Right renal cortex interstitium (tissue), 3 donors: Measurements from ENCODE around the gene NAT9. TPM values are rescaled to one million over a fixed set of nuclear protein-coding genes. Genes with fewer than 3 reads are reported as not detected.
A peak's percentile ranks its signal among the peaks of the same experiment; 100 is the strongest.

Source experiments
- DNase-seq, 3 donors: peaks; one replicate each; pipeline ENCODE4 v3.0.0-alpha.2; 2013; ENCODE audit warnings: low read depth in 3 of 3, low spot score in 2 of 3
- polyA plus RNA-seq, 3 donors: library from polyadenylated mRNA; unstranded; fragments of 120-200 nt; gene quantifications; one replicate each; pipeline ENCODE4 v1.2.1, GENCODE V29; 2013; ENCODE audit not compliant: insufficient read length in 3 of 3

The NAT9 gene, protein sequence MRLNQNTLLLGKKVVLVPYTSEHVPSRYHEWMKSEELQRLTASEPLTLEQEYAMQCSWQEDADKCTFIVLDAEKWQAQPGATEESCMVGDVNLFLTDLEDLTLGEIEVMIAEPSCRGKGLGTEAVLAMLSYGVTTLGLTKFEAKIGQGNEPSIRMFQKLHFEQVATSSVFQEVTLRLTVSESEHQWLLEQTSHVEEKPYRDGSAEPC
- polyA plus RNA-seq: 10 to 100 TPM; 39.3 to 41.1 (median 39.9) TPM

DNA sequence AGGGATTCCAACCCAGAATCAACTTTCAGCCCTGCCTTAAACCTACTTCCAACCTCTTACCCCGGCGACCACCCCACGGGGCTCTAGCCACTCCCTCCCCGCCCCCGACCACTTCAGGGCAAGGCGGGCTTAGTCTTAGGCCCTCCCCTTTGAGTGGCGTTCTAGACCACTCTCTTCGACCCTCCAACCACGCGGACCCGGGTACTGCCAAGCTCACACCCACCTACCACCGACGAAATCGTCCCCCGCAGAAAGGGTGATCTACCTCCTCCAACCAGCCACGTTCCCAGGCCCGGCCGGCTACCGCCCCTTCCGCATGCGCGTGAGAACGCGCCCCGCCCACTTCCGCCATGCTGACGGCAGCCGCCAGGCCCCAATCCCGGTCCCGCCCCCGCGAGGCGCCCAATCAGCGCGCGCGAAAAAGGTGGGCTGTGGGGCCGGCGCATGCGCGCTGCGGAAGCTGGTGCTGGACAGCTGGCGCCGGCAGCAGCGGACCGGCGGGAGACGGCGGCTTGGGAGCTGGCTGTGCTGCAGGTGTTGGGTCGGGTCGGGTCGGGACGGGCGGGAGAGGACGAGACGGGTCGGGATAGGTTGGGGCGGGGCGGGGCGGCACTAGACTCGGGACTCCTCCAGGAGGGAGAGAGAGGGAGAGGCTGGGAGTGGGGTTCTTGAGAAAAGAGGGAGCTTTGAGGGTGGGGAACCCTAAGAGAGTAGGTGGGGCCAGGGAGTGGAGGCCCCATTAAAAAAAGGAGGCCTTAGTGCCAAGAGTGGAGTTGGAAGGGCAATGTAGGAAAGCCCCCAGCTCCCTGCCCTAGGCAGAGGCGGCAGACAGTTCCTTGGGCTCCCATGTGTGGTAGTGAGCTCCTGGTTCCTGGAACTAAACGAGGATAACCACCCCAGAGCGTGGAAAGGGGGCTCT lies at the start of gene NAT9:
Gene NAT9, minus strand, starts transcription at position 302 of the 919 bp plus-strand sequence. CDS start 647 bp downstream, outside the sequence.
- DNase-seq: peak; percentile 87 to 93 (median 87)

- no peak for DNase-seq
Observed at GRCh38 chr17:74824961-74825627, 48.9 kb upstream of the NAT9 start.

DNA sequence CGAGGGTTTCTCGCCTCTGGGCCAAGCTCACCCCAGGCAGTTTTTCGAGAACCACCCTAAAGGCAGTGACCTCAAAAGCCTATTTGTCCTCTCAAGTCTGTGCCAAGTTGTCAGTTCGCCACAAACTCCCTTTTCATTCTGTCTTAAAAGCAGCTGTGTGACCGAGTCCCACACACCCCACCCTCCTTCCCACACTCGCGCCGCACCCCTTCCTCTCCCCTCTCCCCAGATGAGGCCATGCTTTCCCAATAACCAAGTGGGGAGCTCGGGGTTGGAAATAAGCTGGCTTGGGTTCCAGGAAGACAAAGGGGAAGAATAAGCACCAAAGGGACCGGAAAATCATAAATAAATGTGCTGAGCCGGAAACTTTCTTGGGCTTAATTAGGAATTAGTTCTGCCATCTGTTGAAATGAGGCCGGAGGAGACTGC lies 46.8 kb upstream of the NAT9 start:
- no peak for DNase-seq

- DNase-seq: no peak
Observed at GRCh38 chr17:74822335-74822938, 46.3 kb upstream of the NAT9 start.

DNA sequence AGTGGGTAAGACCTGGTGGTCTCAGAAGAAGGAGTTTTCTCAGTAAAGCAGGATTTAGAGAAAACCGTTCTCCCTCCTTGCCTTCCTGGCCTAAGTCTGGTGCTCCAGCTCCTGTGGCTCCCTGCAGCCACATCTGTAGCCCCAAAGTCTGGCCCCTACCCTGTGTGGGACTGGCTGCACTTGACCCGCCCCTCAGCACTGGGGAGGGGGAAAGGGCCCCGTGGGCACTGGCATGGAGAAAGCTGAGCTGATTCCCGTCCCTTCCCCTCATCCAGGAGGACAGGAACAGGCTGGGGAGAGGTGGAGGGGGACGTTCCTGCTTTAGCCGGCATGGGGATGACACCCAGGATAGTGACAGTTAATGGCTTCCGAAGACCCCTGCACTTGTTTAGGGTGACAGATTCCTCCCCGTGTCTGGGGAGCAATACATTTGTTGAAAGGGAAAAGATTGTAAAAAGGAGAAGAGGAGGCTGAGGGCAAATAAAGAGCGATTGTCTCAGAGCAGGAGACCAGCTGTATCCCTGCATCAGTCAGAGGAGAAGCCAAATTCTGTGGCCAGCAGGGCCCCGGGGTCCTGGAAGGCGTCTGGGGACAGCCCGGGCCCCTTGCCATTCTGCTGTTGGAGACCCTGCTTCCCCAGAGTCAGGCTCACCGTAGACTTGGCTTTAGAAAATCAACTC lies 45.6 kb upstream of the NAT9 start:
- DNase-seq: no peak

DNA sequence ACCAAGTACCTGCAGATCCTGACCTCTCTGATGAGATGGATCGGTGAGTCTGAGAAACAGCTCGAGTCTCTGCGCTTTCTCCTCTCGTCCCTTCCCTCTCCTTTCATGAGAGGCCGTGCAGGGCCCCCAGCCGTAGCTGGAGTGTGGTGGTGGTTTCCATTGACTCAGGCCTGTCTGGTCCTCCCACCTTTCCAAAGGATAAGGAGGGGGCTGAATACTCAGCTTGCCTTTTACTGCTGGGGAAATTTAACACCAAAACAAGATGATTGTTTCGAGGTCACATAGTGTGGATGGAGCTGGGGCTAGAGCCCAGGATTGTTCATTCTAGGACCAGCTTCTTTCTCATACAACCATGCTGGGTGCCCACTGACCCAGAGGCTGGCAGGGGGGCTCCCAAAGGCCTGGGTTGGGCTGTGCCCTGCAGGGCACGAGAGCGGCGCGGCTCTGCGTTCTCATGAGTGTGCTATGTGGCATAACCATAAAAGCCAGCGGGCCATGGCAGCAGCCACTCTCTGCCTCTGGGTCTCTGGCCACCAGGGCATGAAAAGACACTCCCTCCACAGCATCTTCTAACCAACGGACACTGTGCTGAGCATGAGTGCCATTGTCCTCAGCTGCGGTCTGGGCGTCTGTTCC lies 43.8 kb upstream of the NAT9 start:
- DNase-seq: no peak

DNA sequence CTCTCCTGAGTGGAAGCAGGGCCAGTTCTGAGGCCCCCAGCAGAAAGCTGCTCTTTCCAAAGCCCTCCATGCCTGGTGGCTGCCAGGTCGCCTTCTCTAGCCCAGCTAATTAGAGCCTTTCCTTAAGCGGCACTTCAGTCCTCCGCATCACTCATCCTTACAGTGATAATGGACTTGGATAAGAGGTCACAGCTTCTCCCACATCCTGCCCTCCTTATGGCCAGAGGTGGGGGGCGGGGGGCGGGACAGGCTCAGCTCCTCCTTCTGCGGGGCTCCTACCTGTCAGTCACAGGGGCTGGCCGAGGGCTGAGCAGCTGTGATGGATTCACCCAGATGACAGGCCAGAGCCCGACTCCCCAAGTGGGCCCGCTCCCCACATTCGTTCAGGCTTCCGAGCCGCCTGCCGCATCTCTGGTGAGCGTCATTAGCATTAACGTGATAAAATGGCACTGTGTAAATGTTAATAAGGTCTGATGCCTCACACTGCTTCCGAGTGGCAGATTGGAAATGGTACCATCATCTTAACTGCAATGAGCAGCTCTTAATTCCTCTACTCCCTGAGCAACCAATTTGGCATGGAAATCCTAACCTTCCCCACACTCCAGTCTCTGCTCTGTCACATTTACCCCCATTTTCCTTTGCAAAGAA lies 42.3 kb upstream of the NAT9 start:
- DNase-seq: no peak

DNA sequence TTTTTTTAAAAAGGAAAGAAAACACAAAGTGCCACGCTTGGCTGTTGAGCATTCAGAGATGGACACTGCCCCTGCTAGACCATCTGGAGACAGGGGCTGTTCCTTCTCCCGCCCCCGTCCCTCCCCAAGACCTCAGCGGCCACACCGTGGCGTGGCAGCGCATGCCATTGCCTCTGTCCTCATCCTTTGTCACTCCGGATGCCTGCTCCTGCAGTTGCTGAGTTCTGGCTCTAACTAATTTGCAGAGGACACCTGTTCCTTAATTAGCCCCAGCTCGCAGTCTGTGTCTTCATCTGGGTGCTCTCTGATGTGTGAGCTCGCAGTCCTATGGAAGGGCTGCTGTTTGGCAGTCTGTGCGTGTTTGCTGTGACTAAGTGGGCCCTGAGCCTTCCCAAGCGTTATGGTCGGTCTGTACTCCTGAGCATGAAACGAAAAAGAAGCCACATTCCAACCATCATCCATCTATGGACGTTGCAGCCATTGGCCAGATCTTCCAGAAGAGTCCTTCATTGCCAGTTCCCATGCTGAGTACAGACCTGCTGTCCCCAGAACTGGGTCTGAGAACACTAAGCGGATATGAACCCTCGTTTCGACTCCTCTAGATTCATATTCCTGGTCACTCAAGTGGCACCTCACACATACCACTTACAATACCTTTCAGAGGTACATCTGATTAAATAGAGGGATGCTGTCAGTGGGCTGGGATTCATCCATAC lies 40.9 kb upstream of the NAT9 start:
- no peak for DNase-seq

- no peak for DNase-seq
Observed at GRCh38 chr17:74815550-74816370, 39.6 kb upstream of the NAT9 start.

GRCh38 chr17:74815067-74815466 lies 38.9 kb upstream of the NAT9 start:
- no peak for DNase-seq

DNA sequence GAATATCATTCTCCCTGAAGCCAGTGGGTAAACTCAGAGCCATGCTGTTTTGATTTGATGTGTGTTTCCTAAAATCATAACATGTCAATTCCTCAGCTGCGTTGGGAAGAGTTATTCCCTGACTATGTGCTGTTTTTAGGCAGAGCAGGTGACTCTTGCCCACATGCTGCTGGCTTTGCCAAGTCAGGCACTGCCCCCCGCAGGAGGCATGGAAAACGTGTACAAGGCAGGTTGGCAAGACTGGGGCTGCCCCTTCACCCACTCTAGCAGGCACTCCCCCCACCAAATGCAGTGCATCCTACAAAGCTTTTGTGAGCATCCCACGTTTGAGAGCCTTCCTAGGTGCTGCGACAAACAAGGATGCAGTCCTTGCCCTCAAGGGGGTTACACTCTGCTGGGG lies 38.3 kb upstream of the NAT9 start:
- no peak for DNase-seq

- DNase-seq: peak in 1 of 3 donors; percentile 56
Observed at GRCh38 chr17:74812109-74813009, 36.2 kb upstream of the NAT9 start.

DNA sequence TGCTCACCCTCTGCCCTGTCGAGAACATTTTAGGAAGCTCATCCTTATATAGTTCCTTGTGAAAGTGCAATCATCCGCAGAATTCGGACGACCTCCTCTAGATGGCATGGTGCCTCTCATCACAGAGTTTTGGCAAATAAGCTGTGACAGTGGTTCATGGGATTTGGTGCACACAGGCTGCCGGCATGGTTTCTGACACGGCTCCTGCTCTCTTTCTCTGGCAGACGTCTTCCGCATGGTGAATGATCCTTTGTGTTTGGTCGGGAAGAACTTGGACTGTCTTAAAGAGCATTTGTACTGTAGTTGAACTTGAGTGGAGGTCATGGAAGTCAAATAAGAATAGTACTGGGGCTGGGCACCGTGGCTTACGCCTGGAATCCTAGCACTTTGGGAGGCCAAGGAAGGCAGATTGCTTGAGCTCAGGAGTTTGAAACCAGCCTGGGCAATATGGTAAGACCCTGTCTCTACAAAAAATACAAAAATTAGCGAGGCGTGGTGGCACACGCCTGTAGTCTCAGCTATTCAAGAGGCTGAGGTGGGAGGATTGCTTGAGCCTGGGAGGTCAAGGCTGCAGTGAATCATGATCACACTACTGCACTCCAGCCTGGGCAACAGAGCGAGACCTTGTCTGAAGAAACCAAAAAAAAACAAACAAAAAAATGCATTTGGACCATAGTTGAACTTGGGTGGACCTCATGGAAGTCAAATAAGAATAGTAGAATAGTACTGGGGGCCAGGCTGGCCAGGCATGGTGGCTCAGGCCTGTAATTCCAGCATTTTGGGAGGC lies 34.7 kb upstream of the NAT9 start:
- DNase-seq: no peak

DNA sequence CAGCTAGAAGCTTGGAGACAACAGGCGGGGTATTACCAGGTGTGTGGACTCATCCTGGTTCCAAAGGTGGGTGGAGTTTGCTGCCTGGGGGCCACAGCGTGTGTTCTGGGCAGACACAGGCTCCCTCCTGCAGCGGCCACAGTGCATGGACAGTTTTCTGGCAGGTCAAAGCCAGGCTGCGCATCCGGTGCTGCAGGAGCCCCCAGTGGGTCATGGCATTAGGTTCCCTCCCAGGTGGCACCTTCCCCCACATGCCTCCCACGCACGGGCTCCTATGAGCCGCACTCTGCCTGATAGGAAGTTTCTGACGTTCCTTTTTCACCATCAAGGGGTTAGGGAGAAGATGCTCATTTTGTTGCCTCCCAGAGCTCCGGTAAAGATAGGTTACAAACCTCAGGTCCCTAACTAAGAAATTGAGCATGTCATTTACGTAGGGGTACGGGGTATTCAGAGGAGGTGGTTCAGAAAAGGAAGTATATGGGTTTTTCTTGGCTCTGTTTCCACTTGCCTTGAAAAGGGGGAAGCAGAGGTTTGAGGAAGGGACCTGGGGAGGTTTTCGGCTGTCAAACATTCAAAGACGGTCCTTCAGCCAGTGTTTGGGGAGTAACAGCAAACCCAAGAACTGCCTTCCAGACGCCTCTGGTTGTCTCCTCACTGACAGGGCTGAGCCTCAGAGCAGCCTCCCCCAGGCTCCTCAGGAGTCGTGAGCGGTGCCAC lies 32.7 kb upstream of the NAT9 start:
- DNase-seq: no peak

- no peak for DNase-seq
Observed at GRCh38 chr17:74807925-74808324, 31.8 kb upstream of the NAT9 start.
